ENCODE measurements around the gene MMP7. TPM values are rescaled to one million over a fixed set of nuclear protein-coding genes. Genes with fewer than 3 reads are reported as not detected.

Gene MMP7
- total and polyA plus RNA-seq, 2 donors (not counting 3 experiments of a cell fraction or from before 2014, with no cell fraction given) = 0.65 TPM; not detected in 1

DNA sequence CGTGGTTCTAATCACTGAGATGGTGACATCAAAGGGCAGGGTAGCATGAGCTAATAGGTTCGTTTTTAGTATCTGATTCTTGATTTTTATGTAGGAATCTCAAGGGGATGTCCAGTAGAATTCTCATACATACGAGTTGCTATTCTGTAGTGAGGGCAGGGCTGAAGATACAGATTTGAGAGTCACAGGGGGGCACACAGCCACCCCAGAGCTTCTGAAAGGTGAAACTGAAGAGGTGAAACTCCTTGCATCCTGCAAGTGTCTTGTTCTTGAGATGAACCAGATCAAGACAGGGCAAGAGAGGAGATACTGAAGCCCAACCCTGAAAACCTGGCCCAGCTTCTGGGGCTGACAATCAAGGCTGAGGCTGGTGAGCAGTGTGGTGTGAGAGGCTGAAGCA lies 42.3 kb downstream of the MMP7 start:
- Histone ChIP-seq H3K4me3 (replicated peaks in 1 of 3; ENCODE audit: insufficient read depth in 1 of 3, low read depth in 1 of 3, low read length in 3 of 3) (no peak overlapping the region), H3K27ac (ENCODE audit: insufficient read depth, low read depth, low read length) (no peak overlapping the region), H3K4me1 (ENCODE audit: control insufficient read depth, extremely low read depth, insufficient read depth, low read length) (no peaks in the 10 kb centered on the region), H3K36me3 (ENCODE audit: control insufficient read depth in 2 of 2, extremely low read depth in 1 of 2, insufficient read depth in 2 of 2, low read length in 2 of 2) (no peaks in the 10 kb centered on the region), H4K20me1 (replicated peaks; ENCODE audit: control insufficient read depth, extremely low read depth, insufficient read depth, low read length) (no peaks in the 10 kb centered on the region), H2AFZ (ENCODE audit: low read depth, low read length) (no peak overlapping the region), H3K4me2 (ENCODE audit: insufficient read depth, low read length) (no peak overlapping the region), H3K27me3 (ENCODE audit: control insufficient read depth in 2 of 2, insufficient read depth in 2 of 2, low read length in 2 of 2) (no peaks in the 10 kb centered on the region), H3K79me2 (ENCODE audit: control insufficient read depth, insufficient read depth, low read length) (no peaks in the 10 kb centered on the region), H3K9ac (replicated peaks; ENCODE audit: extremely low read depth, insufficient read depth, low read length) (no peak overlapping the region), H3K9me3 (replicated peaks; ENCODE audit: control insufficient read depth, insufficient read depth, low read length) (no peaks in the 10 kb centered on the region), H3K9me1 (replicated peaks; ENCODE audit: control insufficient read depth, extremely low read depth, insufficient read depth, low read length) (no peaks in the 10 kb centered on the region)
- dilution Hi-C loops (cut with MboI; ENCODE audit: extremely low pct_ligation_motif_present, low sequenced_read_pairs) = no loop called here
- no TSS peak for BruUV-seq (replicated peaks)
- FAIRE-seq (no peak), DNase-seq (ENCODE audit: low read depth, low spot score) (no peak)
- intact Hi-C loops (cut with micrococcal nuclease) = no loop called here
- TF ChIP-seq POLR2AphosphoS5 (IDR thresholded peaks at IDR 0.05; ENCODE audit: insufficient read depth, low read depth, low read length) (no peak), GATA2 (IDR thresholded peaks at IDR 0.05; ENCODE audit: insufficient read depth, insufficient read length, low read depth, low read length) (no peak), POLR2A (IDR thresholded peaks at IDR 0.05; ENCODE audit: low read depth, low read length) (no peak), MYC (IDR thresholded peaks at IDR 0.05; ENCODE audit: low read depth, low read length) (no peak), FOS (IDR thresholded peaks at IDR 0.05; ENCODE audit: borderline replicate concordance, insufficient read depth, low read length) (no peak), JUN (IDR thresholded peaks at IDR 0.05; ENCODE audit: borderline replicate concordance, insufficient read depth, insufficient read length, low read depth) (no peak), EZH2 (IDR thresholded peaks at IDR 0.05; ENCODE audit: borderline replicate concordance, low read depth, low read length, severe bottlenecking) (no peak)
- TF ChIP-seq, protein P1, sequence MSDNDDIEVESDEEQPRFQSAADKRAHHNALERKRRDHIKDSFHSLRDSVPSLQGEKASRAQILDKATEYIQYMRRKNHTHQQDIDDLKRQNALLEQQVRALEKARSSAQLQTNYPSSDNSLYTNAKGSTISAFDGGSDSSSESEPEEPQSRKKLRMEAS (IDR thresholded peaks at IDR 0.05; ENCODE audit: insufficient read depth, insufficient read length) = no peak
- TF ChIP-seq, protein P2, sequence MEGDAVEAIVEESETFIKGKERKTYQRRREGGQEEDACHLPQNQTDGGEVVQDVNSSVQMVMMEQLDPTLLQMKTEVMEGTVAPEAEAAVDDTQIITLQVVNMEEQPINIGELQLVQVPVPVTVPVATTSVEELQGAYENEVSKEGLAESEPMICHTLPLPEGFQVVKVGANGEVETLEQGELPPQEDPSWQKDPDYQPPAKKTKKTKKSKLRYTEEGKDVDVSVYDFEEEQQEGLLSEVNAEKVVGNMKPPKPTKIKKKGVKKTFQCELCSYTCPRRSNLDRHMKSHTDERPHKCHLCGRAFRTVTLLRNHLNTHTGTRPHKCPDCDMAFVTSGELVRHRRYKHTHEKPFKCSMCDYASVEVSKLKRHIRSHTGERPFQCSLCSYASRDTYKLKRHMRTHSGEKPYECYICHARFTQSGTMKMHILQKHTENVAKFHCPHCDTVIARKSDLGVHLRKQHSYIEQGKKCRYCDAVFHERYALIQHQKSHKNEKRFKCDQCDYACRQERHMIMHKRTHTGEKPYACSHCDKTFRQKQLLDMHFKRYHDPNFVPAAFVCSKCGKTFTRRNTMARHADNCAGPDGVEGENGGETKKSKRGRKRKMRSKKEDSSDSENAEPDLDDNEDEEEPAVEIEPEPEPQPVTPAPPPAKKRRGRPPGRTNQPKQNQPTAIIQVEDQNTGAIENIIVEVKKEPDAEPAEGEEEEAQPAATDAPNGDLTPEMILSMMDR (IDR thresholded peaks at IDR 0.05; ENCODE audit: extremely low read depth in 1 of 2, insufficient read depth in 1 of 2, low read depth in 1 of 2, low read length in 2 of 2) = no peak
- CTCF ChIA-PET = interaction anchor here (1.7 kb wide), 1 partner anchor 8 kb away, joined by 7 read pairs; no protein-coding TSS in a partner anchor
- POLR2A ChIA-PET = no interaction called here
